ENCODE data around the gene MTA2.
"Not testable (repeated sequence)": the region's sequence is repeated elsewhere in the genome, so short reads cannot be mapped to it uniquely, and the experiment has no call there.

Gene MTA2

GRCh38 chr11:62592146-62592815, 9.4 kb downstream of the MTA2 start:
- DNase-seq = no peak

- DNase-seq = peak; percentile 97
Measured at GRCh38 chr11:62591448-62592145, 10.1 kb downstream of the MTA2 start, which contains the start of gene TUT1. TUT1 (minus strand) TSS chr11:62591523; CDS start chr11:62591485, 38 bp downstream.

DNA sequence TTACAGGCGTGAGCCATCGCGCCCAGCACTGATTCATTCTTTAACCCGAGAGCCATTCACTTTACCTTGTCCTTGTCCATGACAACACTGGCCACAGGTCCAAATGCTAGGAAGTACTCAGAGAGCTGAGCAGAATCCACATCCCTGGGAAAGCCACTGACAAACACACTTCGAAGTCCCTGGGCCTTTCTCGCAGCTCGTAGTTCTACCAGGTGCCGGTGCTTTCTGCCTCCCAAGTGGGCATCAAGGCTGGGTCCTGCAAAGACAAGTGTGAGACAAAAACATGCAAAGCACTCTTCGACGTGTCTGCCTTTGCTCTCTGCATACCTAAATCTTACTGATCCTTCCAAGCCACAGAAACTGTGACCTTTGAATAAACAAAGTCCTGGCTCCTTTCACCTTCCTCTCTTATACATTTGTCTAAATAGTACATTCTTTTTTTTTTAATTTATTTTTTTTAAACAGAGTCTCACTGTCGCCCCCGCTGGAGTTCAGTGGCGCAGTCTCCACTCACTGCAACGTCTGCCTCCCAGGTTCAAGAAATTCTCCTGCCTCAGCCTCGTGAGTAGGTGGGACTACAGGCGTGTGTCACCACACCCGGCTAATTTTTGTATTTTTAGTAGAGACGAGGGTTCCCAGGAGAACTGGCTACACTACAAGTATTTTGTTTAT, 12.6 kb downstream of the MTA2 start:
- DNase-seq = no peak

DNA sequence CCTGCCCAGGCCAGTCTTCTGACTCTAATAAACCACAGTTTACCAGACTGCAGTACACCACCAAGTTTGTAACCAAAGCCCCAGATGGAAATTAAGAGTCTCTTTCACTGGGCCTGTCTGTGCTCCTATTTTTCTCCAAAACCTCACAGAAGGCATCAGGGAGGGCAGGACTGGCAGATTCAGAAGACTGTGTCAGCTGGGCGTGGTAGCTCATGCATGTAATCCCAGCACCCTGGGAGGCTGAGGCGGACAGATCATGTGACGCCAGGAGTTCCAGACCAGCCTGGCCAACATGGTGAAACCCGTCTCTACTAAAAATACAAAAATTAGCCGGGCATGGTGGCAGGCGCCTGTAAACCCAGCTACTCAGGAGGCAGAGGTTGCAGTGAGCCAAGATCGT, 16.3 kb downstream of the MTA2 start:
- DNase-seq = not testable (repeated sequence)

DNA sequence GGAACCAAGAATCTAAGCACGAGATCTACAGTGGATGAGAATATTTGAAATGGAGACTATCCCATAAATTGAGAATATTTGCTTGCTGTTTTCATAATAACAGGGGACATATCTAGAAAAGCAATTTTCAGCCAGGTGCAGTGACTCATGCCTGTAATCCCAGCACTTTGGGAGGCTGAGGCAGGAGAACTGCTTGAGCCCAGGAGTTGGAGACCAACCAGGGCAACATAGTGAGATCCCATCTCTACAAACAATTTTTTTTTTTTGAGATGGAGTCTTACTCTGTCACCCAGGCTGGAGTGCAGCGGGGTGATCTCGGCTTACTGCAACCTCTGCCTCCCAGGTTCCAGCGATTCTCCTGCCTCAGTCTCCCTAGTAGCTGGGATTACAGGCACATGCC, 19.9 kb downstream of the MTA2 start:
- DNase-seq = not testable (repeated sequence)

- no peak for DNase-seq
Measured at GRCh38 chr11:62580959-62581715, 20.5 kb downstream of the MTA2 start.

DNA sequence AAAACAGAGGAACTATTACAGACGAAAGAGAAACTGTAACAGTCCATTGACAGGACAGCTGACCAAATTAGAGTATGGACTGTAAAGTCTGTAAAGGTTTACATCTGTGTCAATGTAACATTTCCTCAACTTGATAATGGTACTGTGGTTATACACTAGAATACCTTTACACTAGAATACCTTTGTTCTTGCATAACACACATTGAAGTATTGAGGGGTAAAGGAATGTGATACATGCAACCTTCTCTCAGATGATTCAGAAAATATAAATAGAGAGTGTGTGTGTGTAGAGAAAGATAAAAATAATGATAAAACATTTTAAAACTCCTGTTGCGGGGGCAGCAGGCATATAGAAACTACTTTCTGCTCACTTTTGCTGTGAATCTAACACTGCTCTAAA, 22.4 kb downstream of the MTA2 start:
- DNase-seq = no peak

- no peak for DNase-seq
Measured at GRCh38 chr11:62578541-62578940, 23.1 kb downstream of the MTA2 start.

GRCh38 chr11:62577046-62577714, 24.5 kb downstream of the MTA2 start:
- no peak for DNase-seq

- no peak for DNase-seq
Measured at GRCh38 chr11:62575837-62576236, 25.8 kb downstream of the MTA2 start.

GRCh38 chr11:62575156-62575555, 26.5 kb downstream of the MTA2 start:
- DNase-seq = no peak

- DNase-seq = peak; percentile 66
Measured at GRCh38 chr11:62574363-62575071, 27.1 kb downstream of the MTA2 start.

- DNase-seq = peak; percentile 99
Measured at GRCh38 chr11:62573592-62574362, 27.9 kb downstream of the MTA2 start, which contains the start of gene EEF1G. EEF1G (minus strand) TSS chr11:62573891; CDS start chr11:62573842, 49 bp downstream.

GRCh38 chr11:62573006-62573591, 28.6 kb downstream of the MTA2 start:
- DNase-seq = peak; percentile 65

DNA sequence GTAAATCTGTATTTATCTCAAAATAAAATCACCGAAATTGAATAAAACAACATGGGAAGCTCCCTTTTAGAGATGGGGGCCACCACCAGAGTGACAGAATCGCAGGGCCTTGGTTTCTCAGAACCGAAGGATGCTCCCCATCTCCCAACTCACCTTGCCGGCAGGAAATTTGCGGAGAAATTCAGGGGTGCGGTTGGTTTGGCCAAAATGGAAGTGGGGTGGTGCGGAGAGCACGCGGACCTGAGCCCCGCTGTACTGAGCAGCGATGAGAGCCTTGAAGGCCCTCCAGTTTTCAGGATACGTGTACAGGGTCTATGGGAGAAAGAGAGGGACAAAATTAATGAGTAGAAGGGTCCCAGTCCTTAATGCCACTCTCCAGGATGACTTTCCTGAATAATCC, 29.2 kb downstream of the MTA2 start:
- DNase-seq = no peak

DNA sequence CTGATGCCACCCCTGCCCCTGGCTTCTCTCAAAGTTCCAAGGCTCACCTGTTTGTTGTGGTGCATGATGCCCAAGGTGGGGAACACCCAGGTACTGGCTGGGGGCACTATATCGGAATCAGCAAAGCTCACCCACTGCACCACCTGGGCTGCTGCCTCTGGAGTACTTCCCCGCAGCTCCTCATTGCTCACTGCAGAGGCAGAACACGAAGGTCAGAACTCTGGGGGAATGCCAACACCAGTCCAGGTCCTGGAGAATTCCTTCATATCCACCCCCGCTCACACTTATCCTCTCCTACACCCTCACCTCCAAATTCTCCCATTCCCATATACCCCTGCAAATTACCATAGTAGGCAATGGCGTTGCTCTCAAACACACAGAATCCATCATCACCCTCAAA, 30.2 kb downstream of the MTA2 start:
- DNase-seq = not testable (repeated sequence)

- DNase-seq = not testable (repeated sequence)
Measured at GRCh38 chr11:62570903-62571302, 30.8 kb downstream of the MTA2 start.

- DNase-seq = no peak
Measured at GRCh38 chr11:62569611-62570010, 32.1 kb downstream of the MTA2 start.

GRCh38 chr11:62567018-62567633, 34.5 kb downstream of the MTA2 start:
- no peak for DNase-seq

DNA sequence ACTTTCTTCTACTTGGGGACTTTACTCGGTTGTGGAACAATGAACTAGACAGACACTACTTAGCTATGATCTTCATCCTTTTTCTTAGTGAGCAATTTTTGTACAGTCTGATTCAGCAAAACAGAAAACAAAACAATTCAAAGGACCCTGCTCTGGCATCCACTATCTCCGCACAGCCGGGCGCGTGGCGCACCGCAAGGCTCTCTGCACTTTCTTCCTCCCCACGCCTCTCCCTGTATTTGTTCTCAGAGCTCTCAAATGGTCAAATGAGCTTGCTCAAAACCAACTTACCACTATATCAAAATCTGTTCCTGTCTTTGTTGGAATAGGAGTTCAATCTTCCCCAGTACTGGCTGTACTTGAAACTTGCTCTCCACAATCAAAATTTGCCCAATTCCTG, 35.4 kb downstream of the MTA2 start:
- DNase-seq = no peak

Measured in right forelimb (tissue), 1 donor.